Cardiac septum (tissue), 1 donor: ENCODE data around the gene TGFBR3. TPM values are rescaled to one million over a fixed set of nuclear protein-coding genes. Genes with fewer than 3 reads are reported as not detected.

Source experiments
- DNase-seq: peaks from one replicate; pipeline ENCODE4 v3.0.0-alpha.2; 2020; ENCODE audit warnings: low spot score
- intact Hi-C: fragments of 100-400 bp; cut with DNase I; formaldehyde crosslinking; loops from one replicate; pipeline ENCODE4 v1.14.0; 2022
- total RNA-seq: library from RNA; stranded (reverse); fragmentation: NEBNext Ultra II Directional; extraction: Animal tissue kit (Norgen Biotek cat#: 25700); gene quantifications from one replicate; pipeline ENCODE4 v1.2.1, GENCODE V29; 2021
- donor health status: DM: no; HTN: no; CAD: no.

The TGFBR3 gene
- total RNA-seq, 1 donor from 2014 or later, result 12.6 TPM

DNA sequence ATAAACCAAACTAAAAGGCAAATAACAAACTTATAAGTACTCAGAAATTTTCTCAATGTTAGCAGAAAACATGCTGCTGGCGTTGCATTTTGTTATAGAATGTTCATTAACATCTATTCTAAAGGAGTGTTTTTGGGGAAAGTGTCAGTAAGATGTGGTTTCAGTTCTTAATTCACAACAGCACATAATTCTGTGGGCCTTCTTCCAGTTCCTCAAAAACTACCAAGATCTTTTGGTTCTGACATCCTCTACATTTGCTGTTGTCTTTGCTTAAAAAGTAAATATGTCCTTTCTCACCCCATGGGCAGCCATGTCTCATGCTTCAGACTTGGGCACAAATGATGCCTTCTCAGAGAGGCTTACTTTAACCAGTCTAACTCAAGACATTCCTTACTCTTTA, 232.8 kb downstream of the TGFBR3 start:
- no peak for DNase-seq

DNA sequence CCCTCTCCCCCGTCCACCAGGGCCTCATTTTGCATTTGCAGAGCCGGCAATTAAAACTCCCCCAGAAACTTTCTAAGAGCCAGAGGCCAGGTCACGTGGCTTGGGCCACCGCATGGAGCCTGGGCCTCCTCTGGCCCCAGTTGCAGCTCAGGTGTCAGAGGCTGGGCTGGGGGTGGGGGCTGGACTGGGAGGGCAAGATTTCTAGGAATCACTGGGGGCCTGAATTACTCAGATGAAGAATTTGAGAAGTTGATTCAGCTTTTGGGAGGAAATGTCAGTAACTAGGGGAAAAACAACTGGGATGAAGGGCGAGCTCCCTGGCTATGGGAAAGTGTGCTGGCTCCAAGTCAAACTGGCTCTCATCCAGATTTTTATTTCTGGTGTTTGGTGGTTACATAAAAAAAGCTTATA, 234.3 kb downstream of the TGFBR3 start:
- intact Hi-C loops, result loop anchor here (2.0 to 5.0 kb wide), 2 partner anchors 51 to 99 kb away; no protein-coding TSS in a partner anchor
- no peak for DNase-seq

More for the DNA sequence above, 232.8 kb downstream of the TGFBR3 start:
- intact Hi-C loops, result loop anchor here (5.0 kb wide), 1 partner anchor 49 kb away; no protein-coding TSS in a partner anchor

DNA sequence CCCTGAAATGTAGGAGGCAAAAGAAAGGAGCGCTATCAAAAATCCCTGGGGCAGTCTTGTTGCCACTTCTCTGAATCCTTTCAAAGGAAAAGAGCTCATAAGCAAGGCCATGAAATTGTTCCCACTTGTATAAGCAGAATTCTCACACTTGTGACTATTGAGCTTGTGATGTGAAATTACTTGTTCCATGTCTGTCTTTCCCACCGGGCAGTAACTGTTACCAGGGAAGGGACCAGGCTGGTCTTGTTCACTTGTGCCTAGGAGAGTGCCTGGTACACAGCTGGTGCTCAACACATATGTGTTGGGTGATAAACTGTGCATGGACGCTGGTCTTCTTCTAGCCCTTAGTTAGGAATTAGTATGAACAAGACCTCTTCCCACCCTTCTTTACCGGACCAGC, 234.7 kb downstream of the TGFBR3 start:
- intact Hi-C loops, result loop anchor here (2.0 to 5.0 kb wide), 2 partner anchors 51 to 100 kb away; no protein-coding TSS in a partner anchor
- DNase-seq, result no peak

DNA sequence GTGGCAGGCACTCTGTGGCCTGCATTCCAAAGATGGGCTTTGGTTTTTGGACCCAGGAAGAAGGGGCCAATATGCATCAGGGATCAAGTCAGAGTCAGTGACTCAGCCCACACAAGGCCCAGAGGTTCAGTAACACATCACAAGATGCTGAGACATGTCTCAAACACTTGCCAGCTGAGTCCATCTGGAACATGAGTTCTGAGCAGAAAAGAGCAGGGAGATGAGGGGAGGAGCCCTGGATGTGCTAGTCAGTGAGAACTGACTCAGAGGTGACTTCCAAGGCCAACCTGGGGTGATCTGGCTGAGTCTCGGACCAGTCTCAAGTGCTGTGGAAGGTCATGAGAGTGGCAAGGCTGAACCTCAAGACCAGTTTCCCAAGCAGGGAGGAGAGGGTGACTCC, 235.2 kb downstream of the TGFBR3 start:
- intact Hi-C loops, result loop anchor here (2.0 to 5.0 kb wide), 2 partner anchors 52 to 100 kb away; no protein-coding TSS in a partner anchor
- DNase-seq, result no peak

DNA sequence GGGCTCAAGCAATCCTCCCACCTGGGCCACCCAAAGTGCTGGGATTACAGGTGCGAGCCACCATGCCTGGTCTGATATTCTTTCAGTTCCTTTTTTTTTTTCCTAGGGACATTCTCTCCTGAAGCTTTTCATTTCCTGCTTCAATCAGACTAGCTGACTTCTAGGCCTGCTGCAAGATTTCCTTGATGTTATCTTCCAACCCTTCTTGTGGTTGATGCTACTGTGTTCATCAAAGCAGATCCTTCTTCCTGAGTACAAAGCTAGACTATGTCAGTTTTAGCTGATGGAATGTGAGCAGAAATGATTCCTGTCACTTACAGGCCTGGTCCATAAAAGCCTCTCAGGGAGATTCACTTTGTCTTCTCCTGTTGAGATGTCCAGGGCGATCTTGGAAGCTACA, 238.9 kb downstream of the TGFBR3 start:
- intact Hi-C loops, result no loop called here
- no peak for DNase-seq

DNA sequence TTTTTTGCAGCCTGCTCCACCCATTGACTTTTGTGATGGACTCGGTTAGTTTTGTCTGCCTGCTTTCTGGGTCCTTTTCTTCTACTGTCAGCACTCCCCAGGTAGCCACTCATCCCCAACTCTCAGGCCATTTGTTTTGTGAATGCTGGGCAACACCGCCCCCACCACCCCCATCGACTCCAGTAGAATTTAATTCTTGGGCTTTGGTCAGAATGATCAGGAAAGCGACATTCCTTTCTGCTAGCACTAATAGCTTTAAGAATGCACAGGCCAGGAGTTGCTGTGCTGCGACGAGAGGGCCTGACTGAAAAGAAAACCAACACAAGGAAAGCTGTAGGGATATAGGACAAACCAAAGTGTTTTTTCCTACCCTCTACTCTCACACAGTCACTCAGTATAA, 240.9 kb downstream of the TGFBR3 start:
- DNase-seq, result no peak
- intact Hi-C loops, result no loop called here

DNA sequence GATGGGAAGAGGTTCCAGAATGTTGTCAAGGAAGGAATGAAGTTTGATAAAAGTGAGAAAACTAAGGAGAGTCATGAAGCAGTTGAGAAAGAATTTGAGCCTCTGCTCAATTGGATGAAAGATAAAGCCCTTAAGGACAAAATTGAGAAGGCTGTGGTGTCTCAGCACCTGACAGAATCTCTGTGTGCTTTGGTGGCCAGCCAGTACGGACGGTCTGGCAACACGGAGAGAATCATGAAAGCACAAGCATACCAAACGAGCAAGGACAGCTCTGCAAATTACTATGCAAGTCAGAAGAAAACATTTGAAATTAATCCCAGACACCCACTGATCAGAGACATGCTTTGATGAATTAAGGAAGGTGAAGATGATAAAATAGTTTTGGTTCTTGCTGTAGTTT, 242.5 kb downstream of the TGFBR3 start:
- intact Hi-C loops, result no loop called here
- no peak for DNase-seq

DNA sequence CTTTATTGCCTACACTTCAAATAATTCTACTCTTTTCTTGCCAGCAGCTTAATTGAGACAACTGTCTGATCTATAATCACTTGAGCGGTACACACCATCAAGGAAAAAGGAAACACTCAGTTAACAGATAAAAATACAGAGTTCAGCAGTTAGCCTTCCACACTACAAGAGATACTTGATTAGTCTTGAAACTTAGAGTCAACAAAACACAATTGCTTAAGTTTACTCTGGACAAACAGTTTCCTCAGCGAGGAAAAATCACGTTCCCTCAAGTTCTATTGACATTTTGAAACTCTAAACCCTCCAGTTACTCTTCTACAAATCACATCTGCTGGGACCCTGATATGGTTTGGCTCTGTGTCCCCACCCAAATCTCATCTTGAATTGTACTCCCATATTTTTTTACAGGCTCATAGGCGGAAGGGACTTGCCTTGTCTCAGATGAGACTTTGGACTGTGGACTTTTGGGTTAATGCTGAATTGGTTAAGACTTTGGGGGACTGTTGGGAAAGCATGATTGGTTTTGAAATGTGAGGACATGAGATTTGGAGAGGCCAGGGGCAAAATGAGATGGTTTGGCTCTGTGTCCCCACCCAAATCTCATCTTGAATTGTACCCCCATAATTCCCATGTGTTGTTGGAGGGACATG, 244.9 kb downstream of the TGFBR3 start:
- intact Hi-C loops, result no loop called here
- no peak for DNase-seq

DNA sequence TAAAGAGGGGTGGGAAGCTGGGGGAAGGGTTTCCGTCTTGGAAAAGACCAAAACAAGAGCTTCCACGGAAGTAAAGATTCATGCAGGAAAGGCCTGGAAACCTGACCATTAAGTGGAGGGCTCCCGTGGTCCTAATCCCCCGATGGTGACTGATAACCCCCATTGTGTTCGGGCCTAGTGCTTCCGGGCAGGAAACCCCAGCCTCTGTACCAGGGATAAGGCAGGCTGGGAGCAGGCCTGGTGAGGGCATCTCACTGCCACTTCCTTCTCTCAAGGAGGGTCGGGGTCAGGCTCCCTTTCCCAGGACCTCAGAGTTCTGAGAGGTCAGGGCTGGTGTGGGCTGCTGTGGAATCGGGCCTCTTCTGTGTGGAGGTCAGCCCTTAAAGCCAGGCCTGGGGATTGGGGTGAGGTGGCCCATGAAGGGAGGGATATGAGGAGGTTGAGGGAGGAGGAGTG, 248.4 kb downstream of the TGFBR3 start:
- no peak for DNase-seq
- intact Hi-C loops, result no loop called here

DNA sequence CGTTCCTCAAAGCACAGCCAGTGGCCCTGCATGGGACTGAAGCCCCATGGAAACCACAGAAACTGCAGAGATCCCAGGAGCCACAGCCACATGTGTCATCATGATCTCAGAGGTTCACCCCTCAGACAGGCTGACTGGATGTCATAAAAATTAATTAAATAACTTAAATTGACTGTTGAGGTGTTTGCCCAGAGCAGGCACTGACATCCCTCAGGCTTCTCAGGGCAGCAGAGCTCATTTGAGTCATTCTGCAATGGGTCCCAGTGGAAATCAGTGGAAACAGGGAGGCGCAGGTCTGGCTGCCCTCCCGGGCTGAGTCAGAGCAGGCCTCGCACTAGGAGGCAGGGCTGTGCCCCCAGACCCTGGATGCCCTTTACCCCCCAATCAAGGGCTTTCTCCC, 250.2 kb downstream of the TGFBR3 start:
- intact Hi-C loops, result no loop called here
- no peak for DNase-seq

DNA sequence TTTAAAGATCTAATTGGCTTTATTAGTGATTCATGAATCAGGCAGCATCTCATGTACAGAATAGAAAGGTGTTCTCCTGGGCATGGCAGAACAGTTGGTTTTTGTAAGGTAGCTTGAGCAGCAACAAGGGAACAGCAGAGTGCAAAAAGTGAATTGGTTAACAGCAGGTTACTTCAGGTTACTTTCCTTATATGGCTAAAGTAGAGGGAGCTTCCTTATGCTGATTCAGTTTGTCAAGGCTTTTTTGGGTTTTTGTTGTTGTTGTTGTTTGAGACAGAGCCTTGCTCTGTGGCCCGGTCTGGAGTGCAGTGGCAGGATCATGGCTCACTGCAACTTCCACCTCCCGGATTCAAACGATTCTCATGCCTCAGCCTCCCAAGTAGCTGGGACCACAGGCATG, 252.5 kb downstream of the TGFBR3 start:
- intact Hi-C loops, result no loop called here
- DNase-seq, result no peak

DNA sequence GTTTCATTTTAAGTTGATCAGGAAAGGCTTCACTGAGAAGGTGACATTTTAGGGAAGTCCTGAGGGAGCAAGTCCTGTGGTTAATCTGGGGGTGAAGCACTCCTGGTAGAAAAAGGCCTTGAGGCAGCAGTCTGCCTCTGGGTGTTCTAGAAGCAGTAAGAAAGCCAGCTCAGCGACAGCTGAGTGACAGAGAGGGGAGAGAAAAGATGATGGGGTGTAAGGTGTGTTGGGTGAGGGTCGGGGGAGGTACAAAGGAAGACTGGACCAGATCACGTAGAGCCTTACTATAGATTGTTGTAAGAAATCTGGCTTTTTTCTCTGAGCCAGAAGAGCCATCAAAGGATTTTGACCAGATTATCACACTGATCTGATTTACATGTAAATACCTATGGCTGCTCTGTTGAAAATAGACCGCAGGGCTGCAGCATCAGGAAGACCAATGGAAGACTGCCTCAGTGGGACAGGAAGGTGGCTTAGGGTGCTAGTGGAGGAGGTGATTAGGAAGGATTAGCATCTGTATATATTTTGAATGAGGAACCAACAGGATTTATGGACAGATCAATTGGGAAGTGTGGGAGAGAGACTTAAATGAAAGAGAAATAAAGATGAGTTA, 254.1 kb downstream of the TGFBR3 start:
- DNase-seq, result no peak
- intact Hi-C loops, result no loop called here

DNA sequence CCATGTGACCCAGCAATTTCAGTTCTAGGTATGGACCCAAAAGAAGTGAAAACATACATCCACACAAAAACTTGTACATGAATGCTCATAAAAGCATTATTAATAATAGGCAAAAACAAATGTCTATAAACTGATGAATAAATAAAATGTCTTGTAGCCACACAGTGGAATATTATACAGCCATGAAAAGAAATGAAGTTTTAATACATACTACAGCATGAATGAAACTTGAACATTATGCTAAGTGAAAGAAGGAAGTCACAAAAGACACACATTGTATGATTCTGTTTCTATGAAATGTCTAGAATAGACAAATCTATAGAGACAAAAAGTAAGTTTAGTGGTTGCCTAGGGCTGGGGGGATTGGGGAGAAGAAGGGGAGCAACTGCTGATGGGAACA, 255.1 kb downstream of the TGFBR3 start:
- no peak for DNase-seq
- intact Hi-C loops, result no loop called here

Other genes with a start within 250 kb of the TGFBR3 start
- not detected for gene BRDT, start 63.2 kb upstream of the TGFBR3 start, total RNA-seq
- 0.22 TPM for gene EPHX4, start 143.8 kb upstream of the TGFBR3 start, total RNA-seq
- gene SETSIP, start 189.3 kb upstream of the TGFBR3 start, total RNA-seq, result not detected
- gene BTBD8, start 194.2 kb upstream of the TGFBR3 start, total RNA-seq, result 4.5 TPM